HG03095 (cell line): ENCODE data around the gene PHKG1.
"Not testable (repeated sequence)": the region's sequence is repeated elsewhere in the genome, so short reads cannot be mapped to it uniquely, and the experiment has no call there.

Source experiments
- ATAC-seq: cut with Tn5 transposase; IDR thresholded peaks from one replicate; pipeline ENCODE4 v1.9.1; 2021; ENCODE audit warnings: moderate library complexity; ENCODE audit not compliant: unreplicated experiment

Gene PHKG1

DNA sequence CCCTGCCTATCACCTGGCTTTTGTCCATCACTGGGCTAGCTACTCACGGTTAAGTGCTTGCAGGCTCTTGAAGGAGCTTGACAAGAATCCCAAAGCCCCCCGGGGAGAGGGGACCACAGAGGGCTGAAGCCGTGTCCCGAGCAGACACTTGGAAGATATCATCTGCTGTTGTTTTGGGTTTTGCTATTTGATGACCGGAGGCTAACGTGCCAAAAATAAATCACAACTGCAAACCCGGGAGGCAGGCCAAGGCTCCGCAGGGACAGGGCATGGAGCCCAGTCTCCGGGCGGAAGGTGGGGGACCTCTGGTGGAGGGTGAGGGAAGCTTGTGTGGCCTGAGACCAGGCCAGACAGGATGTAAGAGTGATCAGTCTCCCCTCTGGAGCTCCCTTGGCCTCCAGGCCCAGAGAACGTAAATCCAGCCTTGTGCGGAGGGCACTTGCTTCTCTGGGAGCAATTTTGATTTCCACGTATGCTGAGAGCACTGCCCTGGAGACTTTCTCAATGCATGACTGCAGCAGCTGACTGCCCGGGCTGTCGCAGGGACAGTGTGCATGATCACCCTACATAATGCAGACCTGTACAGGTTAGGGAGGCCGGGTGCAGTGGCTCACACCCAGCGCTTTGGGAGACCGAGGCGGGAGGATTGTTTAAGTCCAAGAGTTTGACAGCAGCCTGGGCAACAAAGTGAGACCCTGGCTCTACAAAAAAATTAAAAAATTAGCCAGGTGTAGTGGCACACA lies at the start of gene PHKG1:
PHKG1 (minus strand) TSS at position 164 of the 743 bp plus-strand sequence. CDS start 4,011 bp downstream, outside the sequence.
- no peak for ATAC-seq

- ATAC-seq = not testable (repeated sequence)
These were observed 38.3 kb upstream of the PHKG1 start for GRCh38 chr7:56131062-56131461.

- no peak for ATAC-seq
These were observed 34.7 kb upstream of the PHKG1 start for GRCh38 chr7:56127241-56127975.

DNA sequence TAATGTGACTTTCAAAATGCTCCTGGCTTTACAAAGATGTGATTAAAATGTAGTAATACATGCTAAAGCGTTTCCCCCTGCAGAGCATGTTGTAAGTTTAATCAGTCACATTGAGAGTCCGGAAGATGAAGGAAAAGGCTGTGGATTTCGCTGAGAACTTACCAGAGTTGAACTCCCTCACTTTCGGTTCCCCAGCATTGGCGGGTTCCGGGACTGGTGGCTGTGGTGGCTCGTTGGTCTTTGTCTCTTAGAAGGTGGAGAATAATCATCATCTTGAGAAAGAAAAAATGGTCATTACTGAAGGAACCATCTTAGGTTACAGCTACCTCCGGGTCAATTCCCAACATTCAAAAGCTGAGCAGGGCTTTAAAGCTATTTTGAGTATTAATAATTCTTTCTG lies 33.1 kb upstream of the PHKG1 start:
- ATAC-seq = no peak

GRCh38 chr7:56124981-56125380 lies 32.2 kb upstream of the PHKG1 start:
- ATAC-seq = no peak

DNA sequence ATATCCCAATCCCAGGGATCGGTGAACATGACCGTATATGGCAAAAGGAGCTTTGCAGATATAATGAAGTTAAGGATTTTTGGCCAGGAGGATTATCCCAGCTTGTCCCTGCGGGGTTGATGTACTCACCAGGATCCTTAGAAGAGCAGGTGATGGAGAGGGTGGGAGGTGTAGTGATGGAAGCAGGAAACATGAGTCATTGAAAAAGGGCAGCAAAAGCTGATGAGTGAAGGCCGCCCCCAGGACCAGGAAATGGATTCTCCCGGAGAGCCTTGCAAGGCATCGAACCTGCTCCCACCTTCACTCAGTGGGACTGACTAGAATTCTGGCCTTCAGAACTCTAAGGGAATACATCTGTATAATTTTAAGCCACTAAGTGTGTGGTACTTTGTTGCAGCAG lies 28.7 kb upstream of the PHKG1 start:
- ATAC-seq = no peak

DNA sequence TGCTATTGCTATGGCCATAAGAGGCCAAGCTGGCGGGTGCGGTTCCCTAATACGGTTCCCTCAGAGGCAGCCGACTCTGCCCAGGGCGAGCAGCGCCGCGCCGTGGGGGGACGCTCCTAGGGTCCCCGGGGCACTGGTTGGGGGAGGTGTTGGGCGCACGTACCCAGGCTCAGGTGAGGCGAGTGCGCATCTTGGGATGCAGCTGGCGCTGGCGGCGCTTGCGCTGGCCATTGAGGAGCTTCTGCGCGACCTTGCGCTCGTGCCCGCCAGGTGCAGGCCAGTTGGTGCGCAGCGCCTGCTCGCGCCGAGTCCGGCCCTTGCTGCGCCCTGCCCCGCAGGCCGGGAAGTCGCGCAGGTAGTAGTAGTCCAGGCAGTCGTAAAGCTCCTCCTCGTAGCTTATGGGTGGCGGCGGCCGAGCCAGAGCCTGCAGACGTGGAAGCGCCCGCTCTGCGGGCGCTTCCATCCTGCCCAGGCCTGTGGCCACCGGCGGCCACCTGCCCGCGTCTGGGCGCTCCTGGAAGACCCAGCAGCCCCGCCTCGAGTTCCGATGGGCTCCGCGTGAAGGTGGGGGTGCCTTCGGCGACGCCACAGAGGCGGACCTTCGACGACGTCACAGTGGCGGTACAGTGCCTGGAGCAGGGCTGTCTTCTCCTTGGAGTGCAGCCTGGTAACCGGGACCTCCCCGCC lies 23.2 kb upstream of the PHKG1 start, which contains the start of gene NUPR2:
NUPR2 (minus strand) TSS at position 566 of the 687 bp plus-strand sequence; CDS start at position 463, 103 bp downstream.
- ATAC-seq = no peak

DNA sequence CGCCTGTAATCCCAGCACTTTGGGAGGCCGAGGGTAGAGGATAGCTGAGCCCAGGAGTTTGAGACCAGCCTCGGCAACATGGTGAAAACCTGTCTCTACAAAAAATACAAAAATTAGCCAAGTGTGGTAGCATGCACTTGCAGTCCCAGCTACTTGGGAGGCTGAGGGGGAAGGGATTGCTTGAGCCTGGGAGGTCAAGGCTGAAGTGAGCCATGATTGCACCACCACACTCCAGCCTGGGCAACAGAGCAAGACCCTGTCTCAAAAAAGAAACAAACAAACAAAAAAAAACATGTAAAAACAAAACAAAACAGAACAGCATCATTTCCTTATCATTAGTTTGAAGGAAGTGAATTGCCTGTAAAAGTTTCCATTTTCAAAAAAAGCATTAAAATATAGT lies 19.5 kb upstream of the PHKG1 start:
- ATAC-seq = not testable (repeated sequence)

- no peak for ATAC-seq
These were observed 17.9 kb upstream of the PHKG1 start for GRCh38 chr7:56110611-56111010.

DNA sequence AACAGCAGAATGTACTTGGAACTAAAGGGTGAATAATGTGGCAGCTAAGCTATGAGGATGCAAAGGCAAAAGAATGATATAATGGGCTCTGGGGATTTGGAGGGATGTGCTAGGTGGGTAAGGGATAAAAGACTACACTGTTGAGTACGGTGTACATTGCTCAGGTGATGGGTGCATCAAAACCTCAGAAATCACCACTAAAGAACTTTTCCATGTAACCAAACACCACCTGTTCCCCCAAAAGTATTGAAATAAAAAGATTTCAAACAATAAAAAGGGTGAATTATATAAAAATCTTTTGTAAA lies 15.2 kb upstream of the PHKG1 start:
- no peak for ATAC-seq

DNA sequence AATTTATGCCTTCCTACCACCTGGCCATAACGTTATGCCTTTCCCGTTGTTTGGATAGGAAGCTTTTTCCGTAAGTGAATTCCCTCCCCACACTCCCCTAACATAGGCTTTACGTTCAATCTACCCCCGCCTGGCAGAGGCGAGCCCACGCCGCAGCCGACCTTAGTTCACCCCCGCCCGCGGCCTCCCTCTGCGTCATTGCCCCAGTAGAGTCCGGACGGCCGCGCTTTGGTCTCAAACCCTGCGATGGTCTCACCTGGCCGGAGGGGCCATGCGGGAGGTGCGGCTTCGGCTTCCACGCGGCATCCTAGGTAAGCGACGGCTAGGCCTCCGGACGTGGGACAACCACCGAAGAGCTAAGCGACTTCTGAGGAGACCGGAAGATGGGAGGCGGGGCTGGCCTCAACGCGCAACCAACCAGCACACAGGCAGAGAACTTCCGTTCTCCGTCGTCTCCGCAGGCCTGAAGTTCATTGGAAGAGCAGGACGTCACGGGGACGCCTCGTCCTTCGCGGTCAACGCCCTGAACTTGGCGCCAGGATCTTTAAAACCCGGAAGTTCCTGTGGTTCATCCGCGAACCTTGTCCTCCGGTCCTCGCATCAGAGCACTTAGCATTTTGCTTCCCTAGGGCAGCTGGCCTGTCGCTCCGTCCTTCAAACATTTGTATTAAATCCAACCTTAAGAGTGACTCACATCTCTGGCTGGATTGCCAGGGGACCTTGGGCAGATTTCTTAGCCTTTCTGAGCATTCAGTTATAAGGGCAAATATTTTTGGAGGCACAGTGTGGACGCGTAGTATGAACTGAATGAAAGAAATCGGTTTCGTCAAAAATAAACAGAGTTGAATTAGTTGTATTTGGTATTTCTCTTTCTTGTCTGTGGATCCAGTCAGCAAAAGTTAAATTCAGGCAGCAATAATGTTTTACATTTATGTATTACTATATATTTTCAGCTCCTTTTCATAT lies 13.6 kb upstream of the PHKG1 start, which contains the start of gene CHCHD2:
CHCHD2 (minus strand) TSS at position 369 of the 966 bp plus-strand sequence; CDS start at position 306, 63 bp downstream.
- peak; percentile 99 for ATAC-seq

DNA sequence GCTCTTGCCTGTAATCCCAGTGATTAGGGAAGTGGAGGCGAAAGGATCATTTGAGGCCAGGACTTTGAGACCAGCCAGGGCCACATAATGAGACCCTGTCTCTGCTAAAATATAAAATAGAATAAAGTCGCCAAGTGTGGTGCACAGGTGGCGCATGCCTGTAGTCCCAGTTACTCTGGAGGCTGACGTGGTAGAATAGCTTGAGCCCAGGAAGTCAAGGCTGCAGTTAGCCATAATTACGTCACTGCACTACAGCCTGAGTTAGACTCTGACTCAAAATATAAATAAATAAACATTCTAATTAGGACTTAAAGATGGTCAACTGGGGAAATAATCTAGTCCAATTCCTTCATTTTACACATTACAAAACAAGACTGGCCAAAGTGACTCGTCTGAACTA lies 12.8 kb upstream of the PHKG1 start:
- ATAC-seq = no peak

GRCh38 chr7:56104138-56104537 lies 11.4 kb upstream of the PHKG1 start:
- not testable (repeated sequence) for ATAC-seq

DNA sequence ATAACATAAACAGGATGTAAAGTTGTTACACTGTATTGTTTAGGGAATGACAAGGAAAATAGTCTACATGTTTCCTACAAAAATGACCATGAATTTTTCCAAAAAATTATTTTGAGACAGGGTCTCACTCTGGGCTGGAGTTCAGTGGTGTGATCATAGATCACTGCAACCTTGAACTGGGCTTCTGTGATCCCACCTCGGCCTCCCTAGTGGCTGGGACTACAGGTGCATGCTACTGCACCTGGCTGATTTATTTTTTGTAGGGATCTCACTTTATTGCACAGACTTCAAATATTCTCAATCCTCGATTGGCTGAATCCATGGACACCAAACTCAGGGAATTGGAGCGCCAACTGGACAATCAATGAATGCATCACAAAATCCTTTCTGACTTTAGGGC lies 6.9 kb upstream of the PHKG1 start:
- ATAC-seq = no peak

GRCh38 chr7:56098187-56099008 lies 5.6 kb upstream of the PHKG1 start:
- ATAC-seq = not testable (repeated sequence)

GRCh38 chr7:56097700-56098099 lies 4.9 kb upstream of the PHKG1 start:
- ATAC-seq = no peak

- ATAC-seq = not testable (repeated sequence)
These were observed 364 bp downstream of the PHKG1 start for GRCh38 chr7:56092388-56092787.

DNA sequence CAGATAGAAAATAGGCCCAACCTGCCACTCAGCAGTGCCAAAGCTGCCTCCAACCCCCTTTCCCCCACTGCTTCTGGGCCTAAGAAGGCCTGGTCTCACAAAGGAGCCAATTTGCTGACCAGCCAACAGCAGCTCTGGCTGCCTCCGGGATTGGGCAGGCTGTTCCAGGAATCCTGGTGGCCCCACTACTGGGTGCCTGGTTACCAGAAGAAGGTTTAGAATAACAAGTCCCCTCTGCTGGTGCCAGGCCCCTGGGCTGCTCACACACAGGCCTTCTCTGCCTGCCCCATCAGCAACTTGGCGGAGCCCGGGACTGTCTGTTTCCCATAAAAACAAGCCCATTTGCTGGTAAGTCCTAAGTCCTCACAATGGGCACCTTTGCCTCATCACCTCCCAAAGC lies 1.2 kb downstream of the PHKG1 start:
- no peak for ATAC-seq

DNA sequence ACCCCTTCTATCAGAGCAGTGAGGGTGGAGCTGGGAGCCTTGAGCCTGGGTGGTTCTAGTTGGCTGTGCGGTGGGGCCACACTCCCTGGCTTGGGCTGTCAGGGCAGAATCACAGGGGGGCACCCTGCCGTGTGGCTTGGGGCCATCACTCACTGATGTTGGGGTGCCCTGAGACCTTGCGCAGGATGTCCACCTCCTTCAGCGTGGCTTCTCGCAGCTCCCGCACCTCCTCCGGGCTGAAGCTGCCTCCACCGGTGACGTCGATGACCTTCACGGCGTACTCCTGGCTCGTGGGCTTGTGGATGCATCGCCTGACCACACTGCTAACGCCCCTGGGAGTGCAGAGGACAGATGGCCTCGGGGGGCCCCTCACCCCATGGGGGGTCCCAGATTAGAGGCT lies 5.3 kb downstream of the PHKG1 start:
- ATAC-seq = no peak

GRCh38 chr7:56086761-56087160 lies 6.0 kb downstream of the PHKG1 start:
- ATAC-seq = no peak
